ENCODE results near the gene CSRNP3.
A peak's percentile ranks its signal among the peaks of the same experiment; 100 is the strongest.

The CSRNP3 gene

GRCh38 chr2:165469417-165469816 is at the start of gene CSRNP3:
CSRNP3 (plus strand) TSS chr2:165469698; CDS start chr2:165595066, 125,368 bp downstream.
- Histone ChIP-seq H3K4me1 (ENCODE audit: insufficient read depth, insufficient read length) (no peaks in the 10 kb centered on the region), H3K4me3 (ENCODE audit: insufficient read length, low read depth) (no peak within 1 kb of the TSS), H3K9me3 (ENCODE audit: insufficient read depth, low read length) (no peaks in the 10 kb centered on the region), H3K27me3 (ENCODE audit: insufficient read depth, insufficient read length) (no peaks in the 10 kb centered on the region), H3K36me3 (ENCODE audit: insufficient read depth, insufficient read length, low read length) (no peaks in the 10 kb centered on the region), H3K9ac (ENCODE audit: insufficient read length, low read depth) (no peak within 1 kb of the TSS)
- peak; percentile 3 for DNase-seq (ENCODE audit: low read depth, low spot score)
- TF ChIP-seq ZNF274 (IDR thresholded peaks at IDR 0.05; ENCODE audit: low read depth, low read length), result no peak
- no peak for TF ChIP-seq SUZ12 (IDR thresholded peaks at IDR 0.05; ENCODE audit: extremely low read depth, insufficient read depth, insufficient read length)
- no peak for TF ChIP-seq YY1 (IDR thresholded peaks at IDR 0.05; ENCODE audit: insufficient read depth, insufficient read length)

- no peaks in the 10 kb centered on the region for H3K4me1 ChIP-seq (ENCODE audit: insufficient read depth, insufficient read length)
- TF ChIP-seq ZNF274 (IDR thresholded peaks at IDR 0.05; ENCODE audit: low read depth, low read length) (no peak), SUZ12 (IDR thresholded peaks at IDR 0.05; ENCODE audit: extremely low read depth, insufficient read depth, insufficient read length) (no peak), YY1 (IDR thresholded peaks at IDR 0.05; ENCODE audit: insufficient read depth, insufficient read length) (no peak)
- H3K9ac ChIP-seq (ENCODE audit: insufficient read length, low read depth), result no peak overlapping the region
- no peak for DNase-seq (ENCODE audit: low read depth, low spot score)
- no peaks in the 10 kb centered on the region for H3K36me3 ChIP-seq (ENCODE audit: insufficient read depth, insufficient read length, low read length)
- no peak overlapping the region for H3K4me3 ChIP-seq (ENCODE audit: insufficient read length, low read depth)
- peaks cover 38% of the 10 kb centered on the region for H3K9me3 ChIP-seq (ENCODE audit: insufficient read depth, low read length)
- no peaks in the 10 kb centered on the region for H3K27me3 ChIP-seq (ENCODE audit: insufficient read depth, insufficient read length)
Measured at GRCh38 chr2:165420231-165420630, 49.3 kb upstream of the CSRNP3 start.

GRCh38 chr2:165423081-165423480 is 46.4 kb upstream of the CSRNP3 start:
- Histone ChIP-seq H3K9me3 (ENCODE audit: insufficient read depth, low read length) (peaks cover 45% of the 10 kb centered on the region), H3K27me3 (ENCODE audit: insufficient read depth, insufficient read length) (no peaks in the 10 kb centered on the region), H3K4me1 (ENCODE audit: insufficient read depth, insufficient read length) (no peaks in the 10 kb centered on the region), H3K4me3 (ENCODE audit: insufficient read length, low read depth) (no peak overlapping the region), H3K36me3 (ENCODE audit: insufficient read depth, insufficient read length, low read length) (no peaks in the 10 kb centered on the region), H3K9ac (ENCODE audit: insufficient read length, low read depth) (no peak overlapping the region)
- TF ChIP-seq ZNF274 (IDR thresholded peaks at IDR 0.05; ENCODE audit: low read depth, low read length) (no peak), SUZ12 (IDR thresholded peaks at IDR 0.05; ENCODE audit: extremely low read depth, insufficient read depth, insufficient read length) (no peak), YY1 (IDR thresholded peaks at IDR 0.05; ENCODE audit: insufficient read depth, insufficient read length) (no peak)
- DNase-seq (ENCODE audit: low read depth, low spot score), result peak; percentile 67

- TF ChIP-seq YY1 (IDR thresholded peaks at IDR 0.05; ENCODE audit: insufficient read depth, insufficient read length), result no peak
- no peak for TF ChIP-seq ZNF274 (IDR thresholded peaks at IDR 0.05; ENCODE audit: low read depth, low read length)
- TF ChIP-seq SUZ12 (IDR thresholded peaks at IDR 0.05; ENCODE audit: extremely low read depth, insufficient read depth, insufficient read length), result no peak
- Histone ChIP-seq H3K4me3 (ENCODE audit: insufficient read length, low read depth) (no peak overlapping the region), H3K4me1 (ENCODE audit: insufficient read depth, insufficient read length) (no peaks in the 10 kb centered on the region), H3K9ac (ENCODE audit: insufficient read length, low read depth) (no peak overlapping the region), H3K9me3 (ENCODE audit: insufficient read depth, low read length) (peaks cover 44% of the 10 kb centered on the region), H3K27me3 (ENCODE audit: insufficient read depth, insufficient read length) (no peaks in the 10 kb centered on the region), H3K36me3 (ENCODE audit: insufficient read depth, insufficient read length, low read length) (no peaks in the 10 kb centered on the region)
- no peak for DNase-seq (ENCODE audit: low read depth, low spot score)
Measured at GRCh38 chr2:165425556-165425955, 43.9 kb upstream of the CSRNP3 start.

- Histone ChIP-seq H3K9me3 (ENCODE audit: insufficient read depth, low read length) (peaks cover 23% of the 10 kb centered on the region), H3K9ac (ENCODE audit: insufficient read length, low read depth) (no peak overlapping the region), H3K27me3 (ENCODE audit: insufficient read depth, insufficient read length) (no peaks in the 10 kb centered on the region), H3K4me3 (ENCODE audit: insufficient read length, low read depth) (no peak overlapping the region), H3K36me3 (ENCODE audit: insufficient read depth, insufficient read length, low read length) (no peaks in the 10 kb centered on the region), H3K4me1 (ENCODE audit: insufficient read depth, insufficient read length) (no peaks in the 10 kb centered on the region)
- TF ChIP-seq YY1 (IDR thresholded peaks at IDR 0.05; ENCODE audit: insufficient read depth, insufficient read length) (no peak), SUZ12 (IDR thresholded peaks at IDR 0.05; ENCODE audit: extremely low read depth, insufficient read depth, insufficient read length) (no peak), ZNF274 (IDR thresholded peaks at IDR 0.05; ENCODE audit: low read depth, low read length) (no peak)
- DNase-seq (ENCODE audit: low read depth, low spot score), result no peak
Measured at GRCh38 chr2:165427686-165428085, 41.8 kb upstream of the CSRNP3 start.

- no peaks in the 10 kb centered on the region for H3K27me3 ChIP-seq (ENCODE audit: insufficient read depth, insufficient read length)
- no peak for DNase-seq (ENCODE audit: low read depth, low spot score)
- peaks cover 11% of the 10 kb centered on the region for H3K9me3 ChIP-seq (ENCODE audit: insufficient read depth, low read length)
- H3K4me1 ChIP-seq (ENCODE audit: insufficient read depth, insufficient read length), result peaks cover 2% of the 10 kb centered on the region
- no peaks in the 10 kb centered on the region for H3K36me3 ChIP-seq (ENCODE audit: insufficient read depth, insufficient read length, low read length)
- H3K4me3 ChIP-seq (ENCODE audit: insufficient read length, low read depth), result no peak overlapping the region
- no peak overlapping the region for H3K9ac ChIP-seq (ENCODE audit: insufficient read length, low read depth)
- TF ChIP-seq SUZ12 (IDR thresholded peaks at IDR 0.05; ENCODE audit: extremely low read depth, insufficient read depth, insufficient read length) (no peak), YY1 (IDR thresholded peaks at IDR 0.05; ENCODE audit: insufficient read depth, insufficient read length) (no peak), ZNF274 (IDR thresholded peaks at IDR 0.05; ENCODE audit: low read depth, low read length) (no peak)
Measured at GRCh38 chr2:165428926-165429325, 40.6 kb upstream of the CSRNP3 start.

- Histone ChIP-seq H3K4me1 (ENCODE audit: insufficient read depth, insufficient read length) (peaks cover 2% of the 10 kb centered on the region), H3K27me3 (ENCODE audit: insufficient read depth, insufficient read length) (no peaks in the 10 kb centered on the region), H3K36me3 (ENCODE audit: insufficient read depth, insufficient read length, low read length) (no peaks in the 10 kb centered on the region), H3K9me3 (ENCODE audit: insufficient read depth, low read length) (peaks cover 2% of the 10 kb centered on the region), H3K4me3 (ENCODE audit: insufficient read length, low read depth) (no peak overlapping the region), H3K9ac (ENCODE audit: insufficient read length, low read depth) (no peak overlapping the region)
- no peak for TF ChIP-seq SUZ12 (IDR thresholded peaks at IDR 0.05; ENCODE audit: extremely low read depth, insufficient read depth, insufficient read length)
- no peak for DNase-seq (ENCODE audit: low read depth, low spot score)
Measured at GRCh38 chr2:165431014-165431413, 38.5 kb upstream of the CSRNP3 start.

Data from NT2/D1 (cell line).